ENCODE measurements around the gene ADAM10.

The ADAM10 gene

DNA sequence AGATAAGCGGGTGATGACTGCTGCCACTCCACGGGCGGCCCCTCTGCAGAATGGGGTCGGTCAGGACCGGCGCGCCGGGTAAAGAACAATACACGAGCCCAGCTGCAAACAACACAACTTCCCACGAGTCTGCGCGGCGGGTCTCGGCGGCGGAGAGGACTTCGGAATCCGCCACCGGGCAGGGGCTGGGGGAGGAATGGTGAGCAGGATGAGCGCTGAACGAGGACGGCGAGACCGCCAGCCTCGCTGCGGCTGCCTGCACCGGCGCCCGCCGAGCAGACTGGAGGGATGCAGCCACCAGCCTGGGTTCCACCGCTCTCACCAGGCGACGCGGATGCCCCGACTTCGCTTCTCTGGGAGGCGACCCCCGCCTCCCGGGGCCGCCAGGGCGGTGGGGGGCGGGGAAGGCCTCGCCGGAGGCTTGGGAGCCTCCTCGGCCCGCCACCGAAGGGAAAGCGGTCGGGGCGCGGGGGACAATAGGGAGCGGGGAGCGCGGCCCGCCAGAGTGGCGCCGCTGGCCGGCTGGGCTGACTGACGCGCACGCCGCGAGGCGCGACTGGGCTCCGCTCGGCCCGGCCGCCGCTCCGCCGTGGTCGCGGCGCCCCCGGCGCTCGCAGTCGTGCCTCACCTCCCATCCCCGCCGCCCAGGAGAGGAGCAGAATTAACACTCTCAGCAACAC, 515 bp downstream of the ADAM10 start:
- Histone ChIP-seq H3K4me3 (ENCODE audit: low read depth, low read length) (peak overlapping the region; percentile 87), H3K9me3 (ENCODE audit: control insufficient read depth, insufficient read depth, low read depth, low read length) (no peaks in the 10 kb centered on the region), H3K27ac (ENCODE audit: extremely low read depth, low read depth, low read length) (peak overlapping the region; percentile 93), H3K36me3 (ENCODE audit: control insufficient read depth in 2 of 2, insufficient read depth in 1 of 2, low read length in 2 of 2) (no peaks in the 10 kb centered on the region), H3K4me1 (ENCODE audit: control insufficient read depth, insufficient read depth, low read length) (0 out of 2 replicates have a peak, but pooled peaks cover 6% of the 10 kb centered on the region)
- CTCF ChIA-PET, result interaction anchor here (0.6 to 1.4 kb wide), 2 partner anchors 12 to 22 kb away, joined by 3 to 5 read pairs; partner anchors contain the start of gene MINDY2
- POLR2A ChIA-PET, result interaction anchor here (0.6 to 5.1 kb wide), 7 partner anchors 18 to 417 kb away, joined by 3 to 62 read pairs (median 4); partner anchors contain the start of gene MINDY2
- TF ChIP-seq ZNF223 (tag by site-specific recombination; IDR thresholded peaks at IDR 0.05) (peak; percentile 14; the same call in 1 of the 2 replicates), ZNF174 (tag by site-specific recombination; IDR thresholded peaks at IDR 0.05) (no peak), ZNF549 (tag by site-specific recombination; IDR thresholded peaks at IDR 0.05) (no peak), ZBTB1 (tag by site-specific recombination; IDR thresholded peaks at IDR 0.05) (no peak), ZIC2 (tag by site-specific recombination; IDR thresholded peaks at IDR 0.05) (peak; percentile 73), ZNF248 (tag by site-specific recombination; IDR thresholded peaks at IDR 0.05) (no peak), ZNF16 (tag by site-specific recombination; IDR thresholded peaks at IDR 0.05; ENCODE audit: low read depth) (no peak), ZNF76 (tag by site-specific recombination; IDR thresholded peaks at IDR 0.05; ENCODE audit: borderline replicate concordance, low read depth) (peak; percentile 74), SCRT2 (tag by site-specific recombination; IDR thresholded peaks at IDR 0.05) (no peak), ZNF585B (tag by site-specific recombination; IDR thresholded peaks at IDR 0.05) (no peak), SP7 (tag by site-specific recombination; IDR thresholded peaks at IDR 0.05) (no peak), ZXDB (tag by site-specific recombination; IDR thresholded peaks at IDR 0.05) (0 out of 2 replicates have a peak, but pooled peaks have one; percentile 17)
- TF ChIP-seq, protein P1, sequence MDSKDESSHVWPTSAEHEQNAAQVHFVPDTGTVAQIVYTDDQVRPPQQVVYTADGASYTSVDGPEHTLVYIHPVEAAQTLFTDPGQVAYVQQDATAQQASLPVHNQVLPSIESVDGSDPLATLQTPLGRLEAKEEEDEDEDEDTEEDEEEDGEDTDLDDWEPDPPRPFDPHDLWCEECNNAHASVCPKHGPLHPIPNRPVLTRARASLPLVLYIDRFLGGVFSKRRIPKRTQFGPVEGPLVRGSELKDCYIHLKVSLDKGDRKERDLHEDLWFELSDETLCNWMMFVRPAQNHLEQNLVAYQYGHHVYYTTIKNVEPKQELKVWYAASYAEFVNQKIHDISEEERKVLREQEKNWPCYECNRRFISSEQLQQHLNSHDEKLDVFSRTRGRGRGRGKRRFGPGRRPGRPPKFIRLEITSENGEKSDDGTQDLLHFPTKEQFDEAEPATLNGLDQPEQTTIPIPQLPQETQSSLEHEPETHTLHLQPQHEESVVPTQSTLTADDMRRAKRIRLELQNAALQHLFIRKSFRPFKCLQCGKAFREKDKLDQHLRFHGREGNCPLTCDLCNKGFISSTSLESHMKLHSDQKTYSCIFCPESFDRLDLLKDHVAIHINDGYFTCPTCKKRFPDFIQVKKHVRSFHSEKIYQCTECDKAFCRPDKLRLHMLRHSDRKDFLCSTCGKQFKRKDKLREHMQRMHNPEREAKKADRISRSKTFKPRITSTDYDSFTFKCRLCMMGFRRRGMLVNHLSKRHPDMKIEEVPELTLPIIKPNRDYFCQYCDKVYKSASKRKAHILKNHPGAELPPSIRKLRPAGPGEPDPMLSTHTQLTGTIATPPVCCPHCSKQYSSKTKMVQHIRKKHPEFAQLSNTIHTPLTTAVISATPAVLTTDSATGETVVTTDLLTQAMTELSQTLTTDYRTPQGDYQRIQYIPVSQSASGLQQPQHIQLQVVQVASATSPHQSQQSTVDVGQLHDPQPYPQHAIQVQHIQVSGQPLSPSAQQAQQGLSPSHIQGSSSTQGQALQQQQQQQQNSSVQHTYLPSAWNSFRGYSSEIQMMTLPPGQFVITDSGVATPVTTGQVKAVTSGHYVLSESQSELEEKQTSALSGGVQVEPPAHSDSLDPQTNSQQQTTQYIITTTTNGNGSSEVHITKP (tag by site-specific recombination; IDR thresholded peaks at IDR 0.05), result peak; percentile 99
- TF ChIP-seq, protein P2, sequence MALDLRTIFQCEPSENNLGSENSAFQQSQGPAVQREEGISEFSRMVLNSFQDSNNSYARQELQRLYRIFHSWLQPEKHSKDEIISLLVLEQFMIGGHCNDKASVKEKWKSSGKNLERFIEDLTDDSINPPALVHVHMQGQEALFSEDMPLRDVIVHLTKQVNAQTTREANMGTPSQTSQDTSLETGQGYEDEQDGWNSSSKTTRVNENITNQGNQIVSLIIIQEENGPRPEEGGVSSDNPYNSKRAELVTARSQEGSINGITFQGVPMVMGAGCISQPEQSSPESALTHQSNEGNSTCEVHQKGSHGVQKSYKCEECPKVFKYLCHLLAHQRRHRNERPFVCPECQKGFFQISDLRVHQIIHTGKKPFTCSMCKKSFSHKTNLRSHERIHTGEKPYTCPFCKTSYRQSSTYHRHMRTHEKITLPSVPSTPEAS (tag by site-specific recombination; IDR thresholded peaks at IDR 0.05), result 0 out of 2 replicates have a peak, but pooled peaks have one; percentile 3
- TF ChIP-seq, protein P3, sequence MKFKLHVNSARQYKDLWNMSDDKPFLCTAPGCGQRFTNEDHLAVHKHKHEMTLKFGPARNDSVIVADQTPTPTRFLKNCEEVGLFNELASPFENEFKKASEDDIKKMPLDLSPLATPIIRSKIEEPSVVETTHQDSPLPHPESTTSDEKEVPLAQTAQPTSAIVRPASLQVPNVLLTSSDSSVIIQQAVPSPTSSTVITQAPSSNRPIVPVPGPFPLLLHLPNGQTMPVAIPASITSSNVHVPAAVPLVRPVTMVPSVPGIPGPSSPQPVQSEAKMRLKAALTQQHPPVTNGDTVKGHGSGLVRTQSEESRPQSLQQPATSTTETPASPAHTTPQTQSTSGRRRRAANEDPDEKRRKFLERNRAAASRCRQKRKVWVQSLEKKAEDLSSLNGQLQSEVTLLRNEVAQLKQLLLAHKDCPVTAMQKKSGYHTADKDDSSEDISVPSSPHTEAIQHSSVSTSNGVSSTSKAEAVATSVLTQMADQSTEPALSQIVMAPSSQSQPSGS (tag by site-specific recombination; IDR thresholded peaks at IDR 0.05; ENCODE audit: low read depth), result no peak
- TF ChIP-seq, protein P4, sequence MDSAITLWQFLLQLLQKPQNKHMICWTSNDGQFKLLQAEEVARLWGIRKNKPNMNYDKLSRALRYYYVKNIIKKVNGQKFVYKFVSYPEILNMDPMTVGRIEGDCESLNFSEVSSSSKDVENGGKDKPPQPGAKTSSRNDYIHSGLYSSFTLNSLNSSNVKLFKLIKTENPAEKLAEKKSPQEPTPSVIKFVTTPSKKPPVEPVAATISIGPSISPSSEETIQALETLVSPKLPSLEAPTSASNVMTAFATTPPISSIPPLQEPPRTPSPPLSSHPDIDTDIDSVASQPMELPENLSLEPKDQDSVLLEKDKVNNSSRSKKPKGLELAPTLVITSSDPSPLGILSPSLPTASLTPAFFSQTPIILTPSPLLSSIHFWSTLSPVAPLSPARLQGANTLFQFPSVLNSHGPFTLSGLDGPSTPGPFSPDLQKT (IDR thresholded peaks at IDR 0.05; ENCODE audit: borderline replicate concordance, low read depth, low read length), result no peak
- TF ChIP-seq, protein P5, sequence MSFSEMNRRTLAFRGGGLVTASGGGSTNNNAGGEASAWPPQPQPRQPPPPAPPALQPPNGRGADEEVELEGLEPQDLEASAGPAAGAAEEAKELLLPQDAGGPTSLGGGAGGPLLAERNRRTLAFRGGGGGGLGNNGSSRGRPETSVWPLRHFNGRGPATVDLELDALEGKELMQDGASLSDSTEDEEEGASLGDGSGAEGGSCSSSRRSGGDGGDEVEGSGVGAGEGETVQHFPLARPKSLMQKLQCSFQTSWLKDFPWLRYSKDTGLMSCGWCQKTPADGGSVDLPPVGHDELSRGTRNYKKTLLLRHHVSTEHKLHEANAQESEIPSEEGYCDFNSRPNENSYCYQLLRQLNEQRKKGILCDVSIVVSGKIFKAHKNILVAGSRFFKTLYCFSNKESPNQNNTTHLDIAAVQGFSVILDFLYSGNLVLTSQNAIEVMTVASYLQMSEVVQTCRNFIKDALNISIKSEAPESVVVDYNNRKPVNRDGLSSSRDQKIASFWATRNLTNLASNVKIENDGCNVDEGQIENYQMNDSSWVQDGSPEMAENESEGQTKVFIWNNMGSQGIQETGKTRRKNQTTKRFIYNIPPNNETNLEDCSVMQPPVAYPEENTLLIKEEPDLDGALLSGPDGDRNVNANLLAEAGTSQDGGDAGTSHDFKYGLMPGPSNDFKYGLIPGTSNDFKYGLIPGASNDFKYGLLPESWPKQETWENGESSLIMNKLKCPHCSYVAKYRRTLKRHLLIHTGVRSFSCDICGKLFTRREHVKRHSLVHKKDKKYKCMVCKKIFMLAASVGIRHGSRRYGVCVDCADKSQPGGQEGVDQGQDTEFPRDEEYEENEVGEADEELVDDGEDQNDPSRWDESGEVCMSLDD (tag by site-specific recombination; IDR thresholded peaks at IDR 0.05), result no peak
- TF ChIP-seq, protein P6, sequence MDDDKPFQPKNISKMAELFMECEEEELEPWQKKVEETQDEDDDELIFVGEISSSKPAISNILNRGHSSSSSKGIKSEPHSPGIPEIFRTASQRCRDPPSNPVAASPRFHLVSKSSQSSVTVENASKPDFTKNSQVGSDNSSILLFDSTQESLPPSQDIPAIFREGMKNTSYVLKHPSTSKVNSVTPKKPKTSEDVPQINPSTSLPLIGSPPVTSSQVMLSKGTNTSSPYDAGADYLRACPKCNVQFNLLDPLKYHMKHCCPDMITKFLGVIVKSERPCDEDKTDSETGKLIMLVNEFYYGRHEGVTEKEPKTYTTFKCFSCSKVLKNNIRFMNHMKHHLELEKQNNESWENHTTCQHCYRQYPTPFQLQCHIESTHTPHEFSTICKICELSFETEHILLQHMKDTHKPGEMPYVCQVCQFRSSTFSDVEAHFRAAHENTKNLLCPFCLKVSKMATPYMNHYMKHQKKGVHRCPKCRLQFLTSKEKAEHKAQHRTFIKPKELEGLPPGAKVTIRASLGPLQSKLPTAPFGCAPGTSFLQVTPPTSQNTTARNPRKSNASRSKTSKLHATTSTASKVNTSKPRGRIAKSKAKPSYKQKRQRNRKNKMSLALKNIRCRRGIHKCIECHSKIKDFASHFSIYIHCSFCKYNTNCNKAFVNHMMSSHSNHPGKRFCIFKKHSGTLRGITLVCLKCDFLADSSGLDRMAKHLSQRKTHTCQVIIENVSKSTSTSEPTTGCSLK (tag by site-specific recombination; IDR thresholded peaks at IDR 0.05), result no peak
- TF ChIP-seq, protein P7, sequence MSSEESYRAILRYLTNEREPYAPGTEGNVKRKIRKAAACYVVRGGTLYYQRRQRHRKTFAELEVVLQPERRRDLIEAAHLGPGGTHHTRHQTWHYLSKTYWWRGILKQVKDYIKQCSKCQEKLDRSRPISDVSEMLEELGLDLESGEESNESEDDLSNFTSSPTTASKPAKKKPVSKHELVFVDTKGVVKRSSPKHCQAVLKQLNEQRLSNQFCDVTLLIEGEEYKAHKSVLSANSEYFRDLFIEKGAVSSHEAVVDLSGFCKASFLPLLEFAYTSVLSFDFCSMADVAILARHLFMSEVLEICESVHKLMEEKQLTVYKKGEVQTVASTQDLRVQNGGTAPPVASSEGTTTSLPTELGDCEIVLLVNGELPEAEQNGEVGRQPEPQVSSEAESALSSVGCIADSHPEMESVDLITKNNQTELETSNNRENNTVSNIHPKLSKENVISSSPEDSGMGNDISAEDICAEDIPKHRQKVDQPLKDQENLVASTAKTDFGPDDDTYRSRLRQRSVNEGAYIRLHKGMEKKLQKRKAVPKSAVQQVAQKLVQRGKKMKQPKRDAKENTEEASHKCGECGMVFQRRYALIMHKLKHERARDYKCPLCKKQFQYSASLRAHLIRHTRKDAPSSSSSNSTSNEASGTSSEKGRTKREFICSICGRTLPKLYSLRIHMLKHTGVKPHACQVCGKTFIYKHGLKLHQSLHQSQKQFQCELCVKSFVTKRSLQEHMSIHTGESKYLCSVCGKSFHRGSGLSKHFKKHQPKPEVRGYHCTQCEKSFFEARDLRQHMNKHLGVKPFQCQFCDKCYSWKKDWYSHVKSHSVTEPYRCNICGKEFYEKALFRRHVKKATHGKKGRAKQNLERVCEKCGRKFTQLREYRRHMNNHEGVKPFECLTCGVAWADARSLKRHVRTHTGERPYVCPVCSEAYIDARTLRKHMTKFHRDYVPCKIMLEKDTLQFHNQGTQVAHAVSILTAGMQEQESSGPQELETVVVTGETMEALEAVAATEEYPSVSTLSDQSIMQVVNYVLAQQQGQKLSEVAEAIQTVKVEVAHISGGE (tag by site-specific recombination; conservative IDR thresholded peaks at IDR 0.05; ENCODE audit: low read depth), result peak; percentile 28; the same call in 1 of the 2 replicates

All from HEK293 (cell line).